HepG2 (cell line): ENCODE results near the gene GSTP1. TPM values are rescaled to one million over a fixed set of nuclear protein-coding genes. Genes with fewer than 3 reads are reported as not detected.

Source experiments
- ATAC-seq: fragments of 200-7000 bp; cut with Tn5 transposase; 3 replicates; pipeline ENCODE4 v1.9.1; 2020; ENCODE audit warnings: mild to moderate bottlenecking, moderate library complexity
- BruUV-seq: library from RNA; stranded (reverse); fragments of 400-500 nt; replicated peaks from 2 replicates; lab custom pipeline; 2021; lab: Mats Ljungman, UMichigan
- CTCF ChIA-PET: fragments of 300-600 bp; formaldehyde crosslinking; extraction: SDS; loops from one replicate; lab custom pipeline; 2021; ENCODE audit warnings: low total read pairs, inconsistent platforms, low intra/inter-chr PET ratio; lab: Yijun Ruan, JAX
- POLR2A ChIA-PET: fragments of 350-600 bp; sonication (Branson Sonifier 250); formaldehyde crosslinking; loops from one replicate; lab custom pipeline; 2020; ENCODE audit warnings: antibody characterized with exemption, inconsistent platforms; lab: Yijun Ruan, JAX
- DNase-seq: peaks from one replicate; pipeline ENCODE4 v3.0.0-alpha.2; 2015; ENCODE audit warnings: low spot score
- FAIRE-seq: peaks from 3 replicates; lab custom pipeline; 2011; peaks lifted over from hg19 to GRCh38; lab: Jason Lieb, UNC
- H2AFZ ChIP-seq: one replicate; pipeline ENCODE4 v1.6.1; 2011; ENCODE audit warnings: low read length, inconsistent platforms
- H3K27ac ChIP-seq: fragments of 300-600 bp; 3 replicates; pipeline ENCODE4 v1.8.0; 2011; ENCODE audit warnings: mixed run types, mild to moderate bottlenecking, mixed read lengths, low read length, inconsistent platforms; ENCODE audit not compliant: insufficient read depth; ENCODE audit errors: extremely low read length
- H3K27me3 ChIP-seq, 2 experiments: fragments of 200-600 bp in 1 of 2; 2 replicates in 1 of 2; 3 replicates in 1 of 2; pipeline versions ENCODE4 v1.6.0 to v1.8.0; 2011; ENCODE audit warnings: low read length in 2 of 2, mild to moderate bottlenecking in 2 of 2, moderate library complexity in 2 of 2, inconsistent platforms in 1 of 2; ENCODE audit not compliant: insufficient read depth in 2 of 2, control insufficient read depth in 1 of 2
- H3K36me3 ChIP-seq, 2 experiments: fragments of 200-600 bp in 1 of 2; replicated peaks in 1 of 2; 2 replicates in 1 of 2; 3 replicates in 1 of 2; pipeline versions ENCODE4 v1.5.1 to v1.8.0; 2011; ENCODE audit warnings: low read length in 2 of 2, inconsistent platforms in 1 of 2; ENCODE audit not compliant: insufficient read depth in 2 of 2, control insufficient read depth in 1 of 2
- H3K4me1 ChIP-seq: 2 replicates; pipeline ENCODE4 v1.5.1; 2012; ENCODE audit warnings: low read length, inconsistent platforms; ENCODE audit not compliant: insufficient read depth
- H3K4me2 ChIP-seq: 2 replicates; pipeline ENCODE4 v1.6.0; 2011; ENCODE audit warnings: low read depth, low read length, inconsistent platforms
- H3K4me3 ChIP-seq, 3 experiments: fragments of 200-600 bp in 1 of 3; sonication (generic), shearing (Covaris generic) in 1 of 3; replicated peaks in 1 of 3; 2 replicates each; pipeline ENCODE4 v1.5.1; 2011 to 2016; ENCODE audit warnings: low read length in 3 of 3, inconsistent platforms in 2 of 3, low read depth in 2 of 3, mild to moderate bottlenecking in 2 of 3, control low read depth in 1 of 3, mixed read lengths in 1 of 3; ENCODE audit not compliant: insufficient read depth in 1 of 3
- H3K79me2 ChIP-seq: one replicate; pipeline ENCODE4 v1.6.1; 2011; ENCODE audit warnings: low read length, inconsistent platforms; ENCODE audit not compliant: insufficient read depth
- H3K9ac ChIP-seq: 2 replicates; pipeline ENCODE4 v1.6.0; 2011; ENCODE audit warnings: mild to moderate bottlenecking, low read depth, low read length, inconsistent platforms; ENCODE audit not compliant: insufficient read depth
- H3K9me3 ChIP-seq: 2 replicates; pipeline ENCODE4 v1.5.1; 2012; ENCODE audit warnings: mild to moderate bottlenecking, low read length
- H4K20me1 ChIP-seq: 2 replicates; pipeline ENCODE4 v1.6.0; 2011; ENCODE audit warnings: inconsistent platforms, mild to moderate bottlenecking, low read length, moderate library complexity; ENCODE audit not compliant: insufficient read depth
- AGO1 ChIP-seq: fragments of 200-400 bp; formaldehyde crosslinking; IDR thresholded peaks from 2 replicates; pipeline ENCODE4 v1.6.1; 2017; ENCODE audit warnings: mild to moderate bottlenecking, low read depth, low read length, moderate library complexity; ENCODE audit not compliant: poor library complexity, severe bottlenecking
- HNRNPLL ChIP-seq: fragments of 200-400 bp; formaldehyde crosslinking; IDR thresholded peaks from 2 replicates; pipeline ENCODE4 v1.6.1; 2017; ENCODE audit warnings: mild to moderate bottlenecking, low read depth, low read length; ENCODE audit not compliant: poor library complexity, severe bottlenecking
- RARA ChIP-seq: IDR thresholded peaks from 2 replicates; pipeline ENCODE4 v1.6.1; 2016; ENCODE audit warnings: missing genetic modification reagents, missing compliant biosample characterization
- SCMH1 ChIP-seq: sonication (generic); formaldehyde crosslinking; IDR thresholded peaks from 2 replicates; pipeline ENCODE4 v1.9.0; 2021; ENCODE audit warnings: missing genetic modification reagents, mild to moderate bottlenecking, borderline replicate concordance
- SMC3 ChIP-seq: IDR thresholded peaks from 2 replicates; pipeline ENCODE4 v1.6.1; 2011; ENCODE audit warnings: low read length, improper control_type of control experiment
- ZC3H4 ChIP-seq: sonication (generic); formaldehyde crosslinking; IDR thresholded peaks from 2 replicates; pipeline ENCODE4 v1.4.0; 2020; ENCODE audit warnings: missing genetic modification reagents, borderline replicate concordance
- ZFX ChIP-seq: sonication (generic); formaldehyde crosslinking; IDR thresholded peaks from 2 replicates; pipeline ENCODE4 v1.4.0; 2020; ENCODE audit warnings: mild to moderate bottlenecking, low read depth, missing genetic modification reagents, moderate library complexity
- ZNF333 ChIP-seq: sonication (generic); formaldehyde crosslinking; IDR thresholded peaks from 2 replicates; pipeline ENCODE4 v1.4.0; 2020; ENCODE audit warnings: mild to moderate bottlenecking, missing genetic modification reagents, borderline replicate concordance
- ZNF713 ChIP-seq: sonication (generic); formaldehyde crosslinking; IDR thresholded peaks from 2 replicates; pipeline ENCODE4 v1.4.0; 2020; ENCODE audit warnings: mild to moderate bottlenecking, missing genetic modification reagents
- ZNF782 ChIP-seq: sonication (generic); formaldehyde crosslinking; IDR thresholded peaks from 2 replicates; pipeline ENCODE4 v1.4.0; 2020; ENCODE audit warnings: missing genetic modification reagents, mild to moderate bottlenecking, borderline replicate concordance
- WGBS: methylation state at CpG from one replicate; pipeline ENCODE4 v1.1.6; 2017; ENCODE audit warnings: low lambda C conversion rate; 5-methylcytosine and 5-hydroxymethylcytosine counted together
- in situ Hi-C: cut with HindIII; loops from 2 replicates; pipeline ENCODE4 v1.10.0; 2017; ENCODE audit warnings: low pct_unique_long_range_greater_than_20kb; ENCODE audit not compliant: extremely low pct_ligation_motif_present
- intact Hi-C: fragments of 100-400 bp; cut with micrococcal nuclease; formaldehyde crosslinking; loops from one replicate; pipeline ENCODE4 v1.10.0; 2022; ENCODE audit not compliant: unreplicated experiment
- polyA plus RNA-seq, 8 experiments: library from polyadenylated mRNA; depleted of rRNA in 3 of 8; stranded (reverse) in 7 of 8; unstranded in 1 of 8; fragments of >200 nt; fragmentation: Illumina TruSeq in 4 of 8; extraction: Trizol in 4 of 8; gene quantifications; 2 replicates each; pipeline versions ENCODE4 v1.2.1 to v1.2.3, GENCODE V29; 2011 to 2016; ENCODE audit warnings: low read depth in 4 of 8, missing spikeins in 1 of 8, mixed read lengths in 1 of 8; ENCODE audit not compliant: insufficient read depth in 1 of 8
- total RNA-seq, 5 experiments: library from RNA; depleted of rRNA; stranded (reverse); fragments of >200 nt; fragmentation: Illumina TruSeq; extraction: Trizol; gene quantifications; 2 replicates each; pipeline ENCODE4 v1.2.3, GENCODE V29; 2016; ENCODE audit warnings: low read depth in 1 of 5
- TF ChIP-seq, protein P1 (sequence below): IDR thresholded peaks from 2 replicates; pipeline ENCODE4 v1.6.1; 2016; ENCODE audit warnings: low read depth, borderline replicate concordance
- TF ChIP-seq, protein P2 (sequence below), 2 experiments: sonication (generic) in 1 of 2; formaldehyde crosslinking in 1 of 2; IDR thresholded peaks; 2 replicates each; pipeline versions ENCODE4 v1.4.0 to v1.6.1; 2016 to 2020; ENCODE audit warnings: borderline replicate concordance in 1 of 2, low read depth in 1 of 2, mild to moderate bottlenecking in 1 of 2, missing genetic modification reagents in 1 of 2
- TF ChIP-seq, protein P3 (sequence below): sonication (generic); formaldehyde crosslinking; IDR thresholded peaks from 2 replicates; pipeline ENCODE4 v1.4.0; 2020; ENCODE audit warnings: mild to moderate bottlenecking, missing genetic modification reagents
- TF ChIP-seq, protein P4 (sequence below): sonication (generic); formaldehyde crosslinking; IDR thresholded peaks from 2 replicates; pipeline ENCODE4 v1.8.1; 2023; ENCODE audit warnings: mild to moderate bottlenecking, missing genetic modification reagents

GSTP1 gene
- total and polyA plus RNA-seq, 2 of the 13 experiments (the other 11 are each of a cell fraction or from before 2014, with no cell fraction given) = not detected

GRCh38 chr11:67613960-67614715, 30.5 kb downstream of the GSTP1 start:
- FAIRE-seq (no peak), ATAC-seq (peak; percentile 59), DNase-seq (no peak)
- Histone ChIP-seq H3K27ac (peak overlapping the region; percentile 28), H3K36me3 (peaks cover 13 to 25% of the 10 kb centered on the region in 2 experiments; a peak in 4 of 5 replicates), H3K4me3 (no peak overlapping the region), H3K4me1 (peaks cover 45% of the 10 kb centered on the region), H3K79me2 (no peaks in the 10 kb centered on the region), H4K20me1 (no peaks in the 10 kb centered on the region), H3K9me3 (no peaks in the 10 kb centered on the region), H3K9ac (0 out of 2 replicates have a peak overlapping the region, but pooled peaks have one; percentile 3), H3K4me2 (no peak overlapping the region), H3K27me3 (no peaks in the 10 kb centered on the region), H2AFZ (no peak overlapping the region)
- 81% methylated on average over 12 of the region's 23 CpGs for WGBS
- ChIA-PET POLR2A (interaction anchor here (0.6 to 2.5 kb wide), 5 partner anchors 14 to 42 kb away, joined by 3 to 15 read pairs (median 7); partner anchors contain the start of genes ACY3 and NUDT8), CTCF (interaction anchor here (1.6 to 2.9 kb wide), 3 partner anchors 15 to 45 kb away, joined by 7 to 20 read pairs (median 16); partner anchors contain the start of gene NUDT8)
- BruUV-seq = no TSS peak
- in situ Hi-C loops = no loop called here
- intact Hi-C loops = no loop called here
- TF ChIP-seq ZFX = 0 out of 2 replicates have a peak, but pooled peaks have one; percentile 23
- TF ChIP-seq SMC3 = peak; percentile 32; the same call in 1 of the 2 replicates
- no peak for TF ChIP-seq SCMH1 (CRISPR knock-in tag)
- TF ChIP-seq, protein P1, sequence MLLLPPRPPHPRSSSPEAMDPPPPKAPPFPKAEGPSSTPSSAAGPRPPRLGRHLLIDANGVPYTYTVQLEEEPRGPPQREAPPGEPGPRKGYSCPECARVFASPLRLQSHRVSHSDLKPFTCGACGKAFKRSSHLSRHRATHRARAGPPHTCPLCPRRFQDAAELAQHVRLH (CRISPR knock-in tag) = no peak
- TF ChIP-seq ZC3H4 (CRISPR knock-in tag) = no peak
- TF ChIP-seq, protein P2, sequence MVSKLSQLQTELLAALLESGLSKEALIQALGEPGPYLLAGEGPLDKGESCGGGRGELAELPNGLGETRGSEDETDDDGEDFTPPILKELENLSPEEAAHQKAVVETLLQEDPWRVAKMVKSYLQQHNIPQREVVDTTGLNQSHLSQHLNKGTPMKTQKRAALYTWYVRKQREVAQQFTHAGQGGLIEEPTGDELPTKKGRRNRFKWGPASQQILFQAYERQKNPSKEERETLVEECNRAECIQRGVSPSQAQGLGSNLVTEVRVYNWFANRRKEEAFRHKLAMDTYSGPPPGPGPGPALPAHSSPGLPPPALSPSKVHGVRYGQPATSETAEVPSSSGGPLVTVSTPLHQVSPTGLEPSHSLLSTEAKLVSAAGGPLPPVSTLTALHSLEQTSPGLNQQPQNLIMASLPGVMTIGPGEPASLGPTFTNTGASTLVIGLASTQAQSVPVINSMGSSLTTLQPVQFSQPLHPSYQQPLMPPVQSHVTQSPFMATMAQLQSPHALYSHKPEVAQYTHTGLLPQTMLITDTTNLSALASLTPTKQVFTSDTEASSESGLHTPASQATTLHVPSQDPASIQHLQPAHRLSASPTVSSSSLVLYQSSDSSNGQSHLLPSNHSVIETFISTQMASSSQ (IDR thresholded peaks at IDR 0.05; ENCODE audit: low read depth) = no peak
- TF ChIP-seq, protein P2 (CRISPR knock-in tag; IDR thresholded peaks at IDR 0.05; ENCODE audit: borderline replicate concordance) = 0 out of 2 replicates have a peak, but pooled peaks have one; percentile 18
- TF ChIP-seq, protein P3, sequence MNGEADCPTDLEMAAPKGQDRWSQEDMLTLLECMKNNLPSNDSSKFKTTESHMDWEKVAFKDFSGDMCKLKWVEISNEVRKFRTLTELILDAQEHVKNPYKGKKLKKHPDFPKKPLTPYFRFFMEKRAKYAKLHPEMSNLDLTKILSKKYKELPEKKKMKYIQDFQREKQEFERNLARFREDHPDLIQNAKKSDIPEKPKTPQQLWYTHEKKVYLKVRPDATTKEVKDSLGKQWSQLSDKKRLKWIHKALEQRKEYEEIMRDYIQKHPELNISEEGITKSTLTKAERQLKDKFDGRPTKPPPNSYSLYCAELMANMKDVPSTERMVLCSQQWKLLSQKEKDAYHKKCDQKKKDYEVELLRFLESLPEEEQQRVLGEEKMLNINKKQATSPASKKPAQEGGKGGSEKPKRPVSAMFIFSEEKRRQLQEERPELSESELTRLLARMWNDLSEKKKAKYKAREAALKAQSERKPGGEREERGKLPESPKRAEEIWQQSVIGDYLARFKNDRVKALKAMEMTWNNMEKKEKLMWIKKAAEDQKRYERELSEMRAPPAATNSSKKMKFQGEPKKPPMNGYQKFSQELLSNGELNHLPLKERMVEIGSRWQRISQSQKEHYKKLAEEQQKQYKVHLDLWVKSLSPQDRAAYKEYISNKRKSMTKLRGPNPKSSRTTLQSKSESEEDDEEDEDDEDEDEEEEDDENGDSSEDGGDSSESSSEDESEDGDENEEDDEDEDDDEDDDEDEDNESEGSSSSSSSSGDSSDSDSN = no peak
- peak; percentile 76 for TF ChIP-seq AGO1
- TF ChIP-seq RARA = no peak
- no peak for TF ChIP-seq ZNF333 (CRISPR knock-in tag)
- 0 out of 2 replicates have a peak, but pooled peaks have one; percentile 18 for TF ChIP-seq ZNF782 (CRISPR knock-in tag)
- TF ChIP-seq, protein P4, sequence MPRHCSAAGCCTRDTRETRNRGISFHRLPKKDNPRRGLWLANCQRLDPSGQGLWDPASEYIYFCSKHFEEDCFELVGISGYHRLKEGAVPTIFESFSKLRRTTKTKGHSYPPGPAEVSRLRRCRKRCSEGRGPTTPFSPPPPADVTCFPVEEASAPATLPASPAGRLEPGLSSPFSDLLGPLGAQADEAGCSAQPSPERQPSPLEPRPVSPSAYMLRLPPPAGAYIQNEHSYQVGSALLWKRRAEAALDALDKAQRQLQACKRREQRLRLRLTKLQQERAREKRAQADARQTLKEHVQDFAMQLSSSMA = 0 out of 2 replicates have a peak, but pooled peaks have one; percentile 27
- TF ChIP-seq ZNF713 = no peak
- peak; percentile 39 for TF ChIP-seq HNRNPLL
